Type B pancreatic cell (in vitro differentiated cells): ENCODE data around the gene XKR7. TPM values are rescaled to one million over a fixed set of nuclear protein-coding genes. Genes with fewer than 3 reads are reported as not detected.

Experiments used
- DNase-seq: peaks from one replicate; pipeline ENCODE4 v3.0.0; 2021; ENCODE audit warnings: mixed read lengths; ENCODE audit not compliant: unreplicated experiment; ENCODE audit errors: extremely low spot score
- H3K27ac Mint-ChIP-seq: 2 replicates; pipeline ENCODE4 v1.8.0; 2021; ENCODE audit warnings: mild to moderate bottlenecking, mixed read lengths
- H3K27me3 Mint-ChIP-seq: 2 replicates; pipeline ENCODE4 v1.8.0; 2021; ENCODE audit warnings: mixed read lengths
- H3K36me3 Mint-ChIP-seq: 2 replicates; pipeline ENCODE4 v1.8.0; 2021; ENCODE audit warnings: mixed read lengths
- H3K4me1 Mint-ChIP-seq: one replicate; pipeline ENCODE4 v1.8.0; 2021; ENCODE audit warnings: mixed read lengths; ENCODE audit not compliant: unreplicated experiment
- H3K4me3 Mint-ChIP-seq: 2 replicates; pipeline ENCODE4 v1.8.0; 2021; ENCODE audit warnings: mild to moderate bottlenecking, mixed read lengths
- H3K9me3 Mint-ChIP-seq: 2 replicates; pipeline ENCODE4 v1.8.0; 2021; ENCODE audit warnings: mixed read lengths
- CTCF ChIP-seq: fragments of 200-600 bp; sonication (generic); conservative IDR thresholded peaks from 2 replicates; pipeline ENCODE4 v1.5.0; 2021; ENCODE audit warnings: antibody characterized with exemption, mild to moderate bottlenecking
- total RNA-seq: library from RNA; stranded (reverse); gene quantifications from 2 replicates; pipeline ENCODE4 v1.2.1, GENCODE V29; 2021; ENCODE audit warnings: low replicate concordance

XKR7 gene
- total RNA-seq, 1 donor from 2014 or later: 4.9 TPM

GRCh38 chr20:32050324-32050841 is 82.4 kb downstream of the XKR7 start:
- no peak overlapping the region for H3K4me3 Mint-ChIP-seq
- DNase-seq: no peak
- no peaks in the 10 kb centered on the region for H3K9me3 Mint-ChIP-seq
- TF ChIP-seq CTCF: no peak
- no peak overlapping the region for H3K27ac Mint-ChIP-seq
- peaks cover 7% of the 10 kb centered on the region for H3K36me3 Mint-ChIP-seq
- H3K27me3 Mint-ChIP-seq: peaks cover 85% of the 10 kb centered on the region
- H3K4me1 Mint-ChIP-seq: peaks cover 8% of the 10 kb centered on the region

- Mint-ChIP-seq H3K27me3 (peaks cover 86% of the 10 kb centered on the region), H3K36me3 (peaks cover 7% of the 10 kb centered on the region), H3K4me3 (peak overlapping the region; percentile 59), H3K27ac (no peak overlapping the region), H3K4me1 (peaks cover 8% of the 10 kb centered on the region), H3K9me3 (no peaks in the 10 kb centered on the region)
- DNase-seq: no peak
- no peak for TF ChIP-seq CTCF
Measured at GRCh38 chr20:32050851-32051556, 83.1 kb downstream of the XKR7 start.

- Mint-ChIP-seq H3K4me3 (peak overlapping the region; percentile 59), H3K27me3 (peaks cover 85% of the 10 kb centered on the region), H3K27ac (no peak overlapping the region), H3K36me3 (peaks cover 7% of the 10 kb centered on the region), H3K9me3 (no peaks in the 10 kb centered on the region), H3K4me1 (peaks cover 8% of the 10 kb centered on the region)
- DNase-seq: no peak
- TF ChIP-seq CTCF: no peak
Measured at GRCh38 chr20:32051720-32052089, 83.8 kb downstream of the XKR7 start.

GRCh38 chr20:32052090-32052777 is 84.3 kb downstream of the XKR7 start, which contains the start of gene HCK:
TSS of gene HCK (plus strand) at chr20:32052242.
- Mint-ChIP-seq H3K27ac (no peak within 1 kb of the TSS), H3K36me3 (peaks cover 7% of the 10 kb centered on the region), H3K27me3 (peaks cover 88% of the 10 kb centered on the region), H3K4me3 (peak within 1 kb of the TSS; percentile 59), H3K9me3 (no peaks in the 10 kb centered on the region), H3K4me1 (peaks cover 8% of the 10 kb centered on the region)
- TF ChIP-seq CTCF: no peak
- no peak for DNase-seq

GRCh38 chr20:32052778-32053362 is 84.9 kb downstream of the XKR7 start:
- no peak for TF ChIP-seq CTCF
- peaks cover 90% of the 10 kb centered on the region for H3K27me3 Mint-ChIP-seq
- H3K9me3 Mint-ChIP-seq: no peaks in the 10 kb centered on the region
- H3K4me1 Mint-ChIP-seq: peaks cover 8% of the 10 kb centered on the region
- no peak overlapping the region for H3K27ac Mint-ChIP-seq
- DNase-seq: no peak
- H3K4me3 Mint-ChIP-seq: peak overlapping the region; percentile 14
- H3K36me3 Mint-ChIP-seq: peaks cover 7% of the 10 kb centered on the region

Other genes starting within 250 kb of the XKR7 start
- gene BCL2L1, start 245.3 kb upstream of the XKR7 start, total RNA-seq: 142 and 243 TPM in 2 replicates
- gene TPX2, start 228.9 kb upstream of the XKR7 start, total RNA-seq: 45.0 and 130 TPM in 2 replicates
- 0.21 and 0.77 TPM in 2 replicates for gene MYLK2, start 148.8 kb upstream of the XKR7 start, total RNA-seq
- gene FOXS1, start 122.5 kb upstream of the XKR7 start, total RNA-seq: 0.22 TPM in 1 of 2 replicates, not detected in the other
- 3.0 and 9.1 TPM in 2 replicates for gene DUSP15, start 97.6 kb upstream of the XKR7 start, total RNA-seq
- gene TTLL9, start 97.5 kb upstream of the XKR7 start, total RNA-seq: 0.17 and 3.4 TPM in 2 replicates
- 24.3 and 24.7 TPM in 2 replicates for gene PDRG1, start 16.1 kb upstream of the XKR7 start, total RNA-seq
- gene CCM2L, start 42.3 kb downstream of the XKR7 start, total RNA-seq: 0.19 and 0.63 TPM in 2 replicates
- not detected in 2 replicates for gene HCK, start 84.1 kb downstream of the XKR7 start, total RNA-seq
- 99.4 and 108 TPM in 2 replicates for gene TM9SF4, start 141.6 kb downstream of the XKR7 start, total RNA-seq
- 52.1 and 52.7 TPM in 2 replicates for gene PLAGL2, start 239.6 kb downstream of the XKR7 start, total RNA-seq
- gene POFUT1, start 239.7 kb downstream of the XKR7 start, total RNA-seq: 48.9 and 55.8 TPM in 2 replicates